Measurements from ENCODE around the gene DGKE. TPM values are rescaled to one million over a fixed set of nuclear protein-coding genes. Genes with fewer than 3 reads are reported as not detected.

Gene DGKE
- total and polyA plus RNA-seq, 2 of the 8 experiments (the other 6 are each of a cell fraction or from before 2014, with no cell fraction given): 1.7 to 7.4 TPM

- TF ChIP-seq E2F6 (IDR thresholded peaks at IDR 0.05) (no peak), RNF2 (IDR thresholded peaks at IDR 0.05; ENCODE audit: borderline replicate concordance, low read depth, low read length, missing control alignments, poor library complexity, severe bottlenecking) (no peak), RXRA (IDR thresholded peaks at IDR 0.05; ENCODE audit: insufficient read depth, low read depth, low read length) (no peak), ZNF274 (IDR thresholded peaks at IDR 0.05; ENCODE audit: borderline replicate concordance, extremely low read depth, low read length) (no peak), SUZ12 (IDR thresholded peaks at IDR 0.05; ENCODE audit: low read length) (no peak)
Observed at GRCh38 chr17:56880133-56880532, 46.2 kb downstream of the DGKE start (continued).
